BLaER1 treated with 17β-estradiol and CSF1 and Interleukin-3, amounts not matched to agents 10 nM and 100 nM (cell line): Measurements from ENCODE around the gene PTX3.

ENCODE experiments used
- H3K27ac ChIP-seq, 11 experiments: shearing (Covaris generic); formaldehyde crosslinking; 2 replicates each; pipeline ENCODE4 v1.8.1; 2022
- H3K27me3 ChIP-seq, 11 experiments: shearing (Covaris generic); formaldehyde crosslinking; 2 replicates each; pipeline ENCODE4 v1.8.1; 2022
- H3K36me3 ChIP-seq, 11 experiments: shearing (Covaris generic); formaldehyde crosslinking; 2 replicates each; pipeline ENCODE4 v1.8.1; 2022
- H3K4me1 ChIP-seq, 10 experiments: shearing (Covaris generic); formaldehyde crosslinking; 2 replicates each; pipeline ENCODE4 v1.8.1; 2022
- H3K4me2 ChIP-seq, 11 experiments: shearing (Covaris generic); formaldehyde crosslinking; 2 replicates each; pipeline ENCODE4 v1.8.1; 2022
- H3K4me3 ChIP-seq, 10 experiments: shearing (Covaris generic); formaldehyde crosslinking; 2 replicates each; pipeline ENCODE4 v1.8.1; 2022
- H3K9ac ChIP-seq, 11 experiments: shearing (Covaris generic); formaldehyde crosslinking; 2 replicates each; pipeline ENCODE4 v1.8.1; 2022
- H3K9me3 ChIP-seq, 11 experiments: shearing (Covaris generic); formaldehyde crosslinking; replicated peaks in 1 of 11; 2 replicates each; pipeline ENCODE4 v1.8.1; 2022
- H4K20me1 ChIP-seq, 11 experiments: shearing (Covaris generic); formaldehyde crosslinking; 2 replicates each; pipeline ENCODE4 v1.8.1; 2022
- Cebpa-rat ChIP-seq, 11 experiments: shearing (Covaris generic); IDR thresholded peaks; 2 replicates each; pipeline ENCODE4 v1.8.1; 2022

The PTX3 gene

GRCh38 chr3:157452097-157452496, 15.4 kb downstream of the PTX3 start:
- H3K4me3 ChIP-seq: no peak overlapping the region
- H3K27me3 ChIP-seq: no peaks in the 10 kb centered on the region; a peak in 1 of 22 replicates
- H3K9me3 ChIP-seq: peaks cover 6 to 17% (median 12%) of the 10 kb centered on the region in 11 experiments; a peak in 18 of 22 replicates
- no peak for TF ChIP-seq Cebpa-rat (IDR thresholded peaks at IDR 0.05)
- peak overlapping the region in 3 of 11 experiments; percentile 27 to 57 (median 57); a peak in 4 of 22 replicates for H3K27ac ChIP-seq
- 0 out of 22 replicates have a peak, but pooled peaks cover 0 to 8% (median 0%) of the 10 kb centered on the region in 11 experiments for H3K36me3 ChIP-seq
- peak overlapping the region in 5 of 11 experiments; percentile 4 to 82 (median 68); a peak in 9 of 22 replicates for H3K4me2 ChIP-seq
- no peaks in the 10 kb centered on the region for H4K20me1 ChIP-seq
- peaks cover 0 to 43% (median 4%) of the 10 kb centered on the region in 10 experiments; a peak in 10 of 20 replicates for H3K4me1 ChIP-seq
- H3K9ac ChIP-seq: no peak overlapping the region

- Histone ChIP-seq H3K4me3 (no peak overlapping the region), H3K27ac (no peak overlapping the region), H3K4me1 (peaks cover 0 to 36% (median 4%) of the 10 kb centered on the region in 10 experiments; a peak in 10 of 20 replicates), H3K27me3 (no peaks in the 10 kb centered on the region; a peak in 1 of 22 replicates), H3K36me3 (0 out of 22 replicates have a peak, but pooled peaks cover 0 to under 1% (median 0%) of the 10 kb centered on the region in 11 experiments), H4K20me1 (no peaks in the 10 kb centered on the region), H3K4me2 (peak overlapping the region in 3 of 11 experiments; percentile 68 to 82 (median 79); a peak in 4 of 22 replicates), H3K9ac (no peak overlapping the region), H3K9me3 (peaks cover 2 to 8% (median 5%) of the 10 kb centered on the region in 11 experiments; a peak in 18 of 22 replicates)
- TF ChIP-seq Cebpa-rat (IDR thresholded peaks at IDR 0.05): no peak
Observed at GRCh38 chr3:157453824-157454223, 17.2 kb downstream of the PTX3 start.

GRCh38 chr3:157459706-157460105, 23.1 kb downstream of the PTX3 start:
- no peak overlapping the region for H3K27ac ChIP-seq
- no peaks in the 10 kb centered on the region; a peak in 1 of 22 replicates for H3K27me3 ChIP-seq
- H4K20me1 ChIP-seq: no peaks in the 10 kb centered on the region
- no peak overlapping the region for H3K9ac ChIP-seq
- H3K4me3 ChIP-seq: no peak overlapping the region
- H3K4me1 ChIP-seq: no peaks in the 10 kb centered on the region
- no peaks in the 10 kb centered on the region for H3K36me3 ChIP-seq
- H3K9me3 ChIP-seq: no peaks in the 10 kb centered on the region
- no peak overlapping the region for H3K4me2 ChIP-seq
- TF ChIP-seq Cebpa-rat (IDR thresholded peaks at IDR 0.05): no peak

GRCh38 chr3:157460253-157460652, 23.6 kb downstream of the PTX3 start:
- H3K9ac ChIP-seq: no peak overlapping the region
- H3K27me3 ChIP-seq: no peaks in the 10 kb centered on the region; a peak in 1 of 22 replicates
- H3K36me3 ChIP-seq: no peaks in the 10 kb centered on the region
- H3K4me2 ChIP-seq: no peak overlapping the region
- no peak for TF ChIP-seq Cebpa-rat (IDR thresholded peaks at IDR 0.05)
- no peak overlapping the region for H3K27ac ChIP-seq
- H4K20me1 ChIP-seq: no peaks in the 10 kb centered on the region
- H3K9me3 ChIP-seq: no peaks in the 10 kb centered on the region
- H3K4me1 ChIP-seq: no peaks in the 10 kb centered on the region
- H3K4me3 ChIP-seq: no peak overlapping the region

- peaks cover 0 to 18% (median 0%) of the 10 kb centered on the region in 10 experiments; a peak in 6 of 20 replicates for H3K4me1 ChIP-seq
- no peaks in the 10 kb centered on the region for H4K20me1 ChIP-seq
- H3K4me3 ChIP-seq: no peak overlapping the region
- no peaks in the 10 kb centered on the region for H3K27me3 ChIP-seq
- H3K9ac ChIP-seq: no peak overlapping the region
- TF ChIP-seq Cebpa-rat (IDR thresholded peaks at IDR 0.05): no peak
- no peak overlapping the region for H3K4me2 ChIP-seq
- no peaks in the 10 kb centered on the region for H3K36me3 ChIP-seq
- no peak overlapping the region for H3K27ac ChIP-seq
- no peaks in the 10 kb centered on the region for H3K9me3 ChIP-seq
Observed at GRCh38 chr3:157463816-157464215, 27.2 kb downstream of the PTX3 start.

- Histone ChIP-seq H3K4me2 (no peak overlapping the region), H3K27me3 (no peaks in the 10 kb centered on the region), H4K20me1 (no peaks in the 10 kb centered on the region), H3K9me3 (no peaks in the 10 kb centered on the region), H3K36me3 (no peaks in the 10 kb centered on the region), H3K4me1 (peaks cover 0 to 18% (median 0%) of the 10 kb centered on the region in 10 experiments; a peak in 6 of 20 replicates), H3K4me3 (no peak overlapping the region), H3K9ac (no peak overlapping the region), H3K27ac (no peak overlapping the region)
- TF ChIP-seq Cebpa-rat (IDR thresholded peaks at IDR 0.05): no peak
Observed at GRCh38 chr3:157464321-157464720, 27.7 kb downstream of the PTX3 start.

- Histone ChIP-seq H3K4me1 (peaks cover 0 to 18% (median 0%) of the 10 kb centered on the region in 10 experiments; a peak in 6 of 20 replicates), H3K9ac (no peak overlapping the region), H3K36me3 (no peaks in the 10 kb centered on the region), H3K4me3 (no peak overlapping the region), H3K27me3 (no peaks in the 10 kb centered on the region), H4K20me1 (no peaks in the 10 kb centered on the region), H3K9me3 (no peaks in the 10 kb centered on the region), H3K27ac (no peak overlapping the region), H3K4me2 (no peak overlapping the region)
- TF ChIP-seq Cebpa-rat (IDR thresholded peaks at IDR 0.05): no peak
Observed at GRCh38 chr3:157465741-157466140, 29.1 kb downstream of the PTX3 start.

GRCh38 chr3:157467200-157467599, 30.6 kb downstream of the PTX3 start:
- Histone ChIP-seq H3K27me3 (no peaks in the 10 kb centered on the region), H3K4me2 (peak overlapping the region in 3 of 11 experiments; percentile 40 to 64 (median 61); a peak in 6 of 22 replicates), H3K4me1 (peaks cover 0 to 18% (median 0%) of the 10 kb centered on the region in 10 experiments; a peak in 6 of 20 replicates), H3K9ac (no peak overlapping the region), H3K4me3 (no peak overlapping the region), H4K20me1 (no peaks in the 10 kb centered on the region), H3K9me3 (no peaks in the 10 kb centered on the region), H3K27ac (peak overlapping the region in 2 of 11 experiments; percentile 31 to 34; a peak in 2 of 22 replicates), H3K36me3 (no peaks in the 10 kb centered on the region)
- TF ChIP-seq Cebpa-rat (IDR thresholded peaks at IDR 0.05): no peak

GRCh38 chr3:157469561-157470294, 33.1 kb downstream of the PTX3 start:
- Histone ChIP-seq H3K9me3 (no peaks in the 10 kb centered on the region), H4K20me1 (no peaks in the 10 kb centered on the region), H3K4me1 (peaks cover 0 to 18% (median 0%) of the 10 kb centered on the region in 10 experiments; a peak in 6 of 20 replicates), H3K9ac (no peak overlapping the region), H3K27ac (no peak overlapping the region), H3K4me2 (no peak overlapping the region), H3K4me3 (no peak overlapping the region), H3K27me3 (no peaks in the 10 kb centered on the region), H3K36me3 (no peaks in the 10 kb centered on the region)
- no peak for TF ChIP-seq Cebpa-rat (IDR thresholded peaks at IDR 0.05)
